Neuronal stem cell (in vitro differentiated cells): ENCODE measurements around the gene RPL34. TPM values are rescaled to one million over a fixed set of nuclear protein-coding genes. Genes with fewer than 3 reads are reported as not detected.

Experiments used
- DNase-seq: peaks from one replicate; pipeline ENCODE4 v3.0.0-alpha.2; 2013; ENCODE audit warnings: low spot score
- H2AFZ ChIP-seq: one replicate; pipeline ENCODE4 v1.6.1; 2013; ENCODE audit warnings: mild to moderate bottlenecking, low read length, inconsistent platforms
- H2AK5ac ChIP-seq: 2 replicates; pipeline ENCODE4 v1.6.1; 2013; ENCODE audit warnings: low read depth, mild to moderate bottlenecking, inconsistent platforms, low read length, moderate library complexity, mixed read lengths
- H2BK120ac ChIP-seq: 2 replicates; pipeline ENCODE4 v1.6.1; 2013; ENCODE audit warnings: low read depth, mild to moderate bottlenecking, inconsistent platforms, low read length, moderate library complexity, mixed read lengths
- H2BK12ac ChIP-seq: one replicate; pipeline ENCODE4 v1.6.1; 2013; ENCODE audit warnings: low read length, inconsistent platforms
- H2BK15ac ChIP-seq: 2 replicates; pipeline ENCODE4 v1.6.1; 2013; ENCODE audit warnings: mild to moderate bottlenecking, low read length, inconsistent platforms, mixed read lengths
- H2BK5ac ChIP-seq: one replicate; pipeline ENCODE4 v1.6.1; 2013; ENCODE audit warnings: inconsistent platforms, mild to moderate bottlenecking, low read length, moderate library complexity
- H3K14ac ChIP-seq: one replicate; pipeline ENCODE4 v1.6.1; 2013; ENCODE audit warnings: low read length, inconsistent platforms
- H3K18ac ChIP-seq: 2 replicates; pipeline ENCODE4 v1.6.1; 2013; ENCODE audit warnings: low read length, inconsistent platforms
- H3K23ac ChIP-seq: 2 replicates; pipeline ENCODE4 v1.6.1; 2013; ENCODE audit warnings: low read depth, mild to moderate bottlenecking, mixed read lengths, low read length, inconsistent platforms; ENCODE audit not compliant: poor library complexity
- H3K27ac ChIP-seq: replicated peaks from 3 replicates; pipeline ENCODE4 v1.5.1; 2013; ENCODE audit warnings: low read length, inconsistent platforms
- H3K27me3 ChIP-seq, 3 experiments: 2 replicates each; pipeline ENCODE4 v1.6.1; 2013; ENCODE audit warnings: low read length in 3 of 3, mild to moderate bottlenecking in 2 of 3, inconsistent platforms in 1 of 3, low read depth in 1 of 3, mixed read lengths in 1 of 3, moderate library complexity in 1 of 3; ENCODE audit not compliant: control insufficient read depth in 3 of 3, insufficient read depth in 3 of 3
- H3K36me3 ChIP-seq, 2 donors: replicated peaks in 1 of 2; 2 replicates each; pipeline ENCODE4 v1.6.1; 2013; ENCODE audit warnings: low read length in 2 of 2; ENCODE audit not compliant: control insufficient read depth in 2 of 2, insufficient read depth in 2 of 2
- H3K4ac ChIP-seq: 2 replicates; pipeline ENCODE4 v1.6.1; 2013; ENCODE audit warnings: inconsistent platforms, mild to moderate bottlenecking, low read length, moderate library complexity
- H3K4me1 ChIP-seq, 2 donors: 1 replicate in 1 of 2; 2 replicates in 1 of 2; pipeline ENCODE4 v1.6.1; 2013; ENCODE audit warnings: low read length in 2 of 2, low read depth in 1 of 2; ENCODE audit not compliant: control insufficient read depth in 2 of 2, insufficient read depth in 1 of 2
- H3K4me2 ChIP-seq: one replicate; pipeline ENCODE4 v1.6.1; 2013; ENCODE audit warnings: mild to moderate bottlenecking, low read length, inconsistent platforms; ENCODE audit not compliant: insufficient read depth, poor library complexity, severe bottlenecking
- H3K4me3 ChIP-seq, 2 donors: 2 replicates each; pipeline ENCODE4 v1.5.1; 2013; ENCODE audit warnings: low read length in 2 of 2, mild to moderate bottlenecking in 2 of 2, inconsistent platforms in 1 of 2, moderate library complexity in 1 of 2
- H3K79me1 ChIP-seq: one replicate; pipeline ENCODE4 v1.6.1; 2013; ENCODE audit warnings: low read depth, mild to moderate bottlenecking, inconsistent platforms, low read length, moderate library complexity
- H3K9ac ChIP-seq: one replicate; pipeline ENCODE4 v1.6.1; 2013; ENCODE audit warnings: mild to moderate bottlenecking, low read depth, low read length, inconsistent platforms; ENCODE audit not compliant: poor library complexity
- H3K9me3 ChIP-seq, 2 donors: replicated peaks in 1 of 2; 2 replicates each; pipeline versions ENCODE3 to v1.6.1; 2013; ENCODE audit warnings: low read length in 2 of 2, mild to moderate bottlenecking in 2 of 2, inconsistent platforms in 1 of 2, low read depth in 1 of 2, mixed read lengths in 1 of 2, moderate library complexity in 1 of 2; ENCODE audit not compliant: control insufficient read depth in 2 of 2, insufficient read depth in 1 of 2
- H4K8ac ChIP-seq: one replicate; pipeline ENCODE4 v1.6.1; 2013; ENCODE audit warnings: low read depth, mild to moderate bottlenecking, inconsistent platforms, low read length, moderate library complexity
- H4K91ac ChIP-seq: one replicate; pipeline ENCODE4 v1.6.1; 2013; ENCODE audit warnings: low read length, low read depth, mild to moderate bottlenecking, inconsistent platforms; ENCODE audit not compliant: poor library complexity
- WGBS, 2 donors: extraction: QIAGEN DNeasy Blood & Tissue Kit; methylation state at CpG; one replicate each; pipeline ENCODE4 v1.1.7; 2013; ENCODE audit warnings: missing lambda C conversion rate in 2 of 2, mixed read lengths in 1 of 2; ENCODE audit not compliant: insufficient read length in 2 of 2, insufficient replicate concordance in 1 of 2; ENCODE audit errors: extremely low coverage in 2 of 2; 5-methylcytosine and 5-hydroxymethylcytosine counted together
- polyA plus RNA-seq, 2 experiments: library from polyadenylated mRNA; stranded (reverse); fragments of 200-250 nt; gene quantifications; one replicate each; pipeline ENCODE4 v1.2.3, GENCODE V29; 2013

Gene RPL34
- polyA plus RNA-seq (2013, experiment 1 of 2): 3,092 TPM
- polyA plus RNA-seq (2013, experiment 2 of 2): 3,038 TPM

GRCh38 chr4:108620101-108620932 is at the start of gene RPL34:
Gene RPL34 (plus strand): TSS chr4:108620576. CDS start chr4:108621960, 1,384 bp downstream.
- Histone ChIP-seq H3K79me1 (peaks cover 4% of the 10 kb centered on the region), H3K18ac (peak within 1 kb of the TSS; percentile 11), H3K36me3 (peaks cover 22 to 42% of the 10 kb centered on the region in 2 donors), H3K14ac (no peak within 1 kb of the TSS), H2AFZ (peak within 1 kb of the TSS; percentile 81), H3K4me2 (peak within 1 kb of the TSS; percentile 45), H3K27me3 (no peaks in the 10 kb centered on the region), H3K23ac (no peak within 1 kb of the TSS), H3K9ac (peak within 1 kb of the TSS; percentile 56), H3K4ac (no peak within 1 kb of the TSS), H4K91ac (no peak within 1 kb of the TSS), H2BK12ac (no peak within 1 kb of the TSS), H3K9me3 (no peaks in the 10 kb centered on the region), H3K27ac (peak within 1 kb of the TSS; percentile 77), H2BK120ac (no peak within 1 kb of the TSS), H3K4me1 (peaks cover 4% of the 10 kb centered on the region in 2 donors), H2BK15ac (no peak within 1 kb of the TSS), H2AK5ac (no peak within 1 kb of the TSS), H2BK5ac (no peak within 1 kb of the TSS), H4K8ac (no peak within 1 kb of the TSS), H3K4me3 (peak within 1 kb of the TSS; percentile 71 to 93)
- no CpG with 5 or more reads among the region's 32 CpGs for WGBS, 2 donors
- DNase-seq: peak; percentile 87

- Histone ChIP-seq H3K79me1 (no peaks in the 10 kb centered on the region), H3K4me3 (no peak overlapping the region), H3K4ac (no peak overlapping the region), H3K9ac (no peak overlapping the region), H2BK5ac (no peak overlapping the region), H4K8ac (no peak overlapping the region), H3K14ac (no peak overlapping the region), H3K4me1 (peaks cover 0 to 2% of the 10 kb centered on the region in 2 donors), H3K23ac (no peak overlapping the region), H2BK120ac (no peak overlapping the region), H3K27ac (no peak overlapping the region), H4K91ac (no peak overlapping the region), H2BK15ac (no peak overlapping the region), H2BK12ac (no peak overlapping the region), H3K4me2 (no peak overlapping the region), H3K27me3 (peaks cover 0 to 11% (median 0%) of the 10 kb centered on the region in 3 experiments), H3K9me3 (no peaks in the 10 kb centered on the region), H3K36me3 (no peaks in the 10 kb centered on the region), H2AFZ (no peak overlapping the region), H2AK5ac (no peak overlapping the region), H3K18ac (no peak overlapping the region)
- WGBS, 2 donors: no CpG with 5 or more reads among the region's 4 CpGs
- DNase-seq: no peak
Observed at GRCh38 chr4:108570993-108571569, 49.3 kb upstream of the RPL34 start.

- Histone ChIP-seq H3K18ac (no peak overlapping the region), H3K23ac (no peak overlapping the region), H2BK5ac (no peak overlapping the region), H2BK120ac (no peak overlapping the region), H3K4me1 (peaks cover 0 to 2% of the 10 kb centered on the region in 2 donors), H3K9ac (no peak overlapping the region), H2BK12ac (no peak overlapping the region), H2AK5ac (no peak overlapping the region), H3K4me3 (no peak overlapping the region), H3K4ac (no peak overlapping the region), H3K4me2 (no peak overlapping the region), H2BK15ac (no peak overlapping the region), H4K8ac (no peak overlapping the region), H3K36me3 (no peaks in the 10 kb centered on the region), H3K79me1 (no peaks in the 10 kb centered on the region), H3K14ac (no peak overlapping the region), H3K27ac (no peak overlapping the region), H4K91ac (no peak overlapping the region), H3K9me3 (no peaks in the 10 kb centered on the region), H2AFZ (no peak overlapping the region), H3K27me3 (no peaks in the 10 kb centered on the region)
- no CpG with 5 or more reads among the region's 3 CpGs for WGBS, 2 donors
- DNase-seq: no peak
Observed at GRCh38 chr4:108574402-108574801, 46.0 kb upstream of the RPL34 start.

GRCh38 chr4:108581083-108581482 is 39.3 kb upstream of the RPL34 start:
- H2BK15ac ChIP-seq: no peak overlapping the region
- H3K27ac ChIP-seq: no peak overlapping the region
- no peak overlapping the region for H3K4ac ChIP-seq
- H2BK5ac ChIP-seq: no peak overlapping the region
- H4K8ac ChIP-seq: no peak overlapping the region
- no peak overlapping the region for H3K18ac ChIP-seq
- H3K14ac ChIP-seq: no peak overlapping the region
- no CpG with 5 or more reads among the region's 6 CpGs for WGBS, 2 donors
- H3K4me3 ChIP-seq: no peak overlapping the region
- H3K4me2 ChIP-seq: no peak overlapping the region
- no peak overlapping the region for H3K9ac ChIP-seq
- DNase-seq: no peak
- H2AFZ ChIP-seq: no peak overlapping the region
- no peak overlapping the region for H2BK120ac ChIP-seq
- H2AK5ac ChIP-seq: no peak overlapping the region
- no peak overlapping the region for H3K23ac ChIP-seq
- H3K4me1 ChIP-seq: no peaks in the 10 kb centered on the region
- H2BK12ac ChIP-seq: no peak overlapping the region
- H4K91ac ChIP-seq: no peak overlapping the region
- H3K9me3 ChIP-seq: no peaks in the 10 kb centered on the region
- H3K36me3 ChIP-seq: no peaks in the 10 kb centered on the region
- no peaks in the 10 kb centered on the region for H3K79me1 ChIP-seq
- H3K27me3 ChIP-seq: no peaks in the 10 kb centered on the region
